Lung microvascular endothelial cell (primary cell): ENCODE measurements around the gene BORCS8. TPM values are rescaled to one million over a fixed set of nuclear protein-coding genes. Genes with fewer than 3 reads are reported as not detected.
A peak's percentile ranks its signal among the peaks of the same experiment; 100 is the strongest.
"Not testable (repeated sequence)": the region's sequence is repeated elsewhere in the genome, so short reads cannot be mapped to it uniquely, and the experiment has no call there.

Experiments used
- DNase-seq, 2 donors: peaks; one replicate each; pipeline versions ENCODE4 v3.0.0 to v3.0.0-alpha.2; 2010; ENCODE audit warnings: low read depth in 2 of 2
- total RNA-seq: library from RNA; depleted of rRNA; stranded (reverse); fragments of >200 nt; gene quantifications from 2 replicates; pipeline ENCODE4 v1.2.1, GENCODE V29; 2014

BORCS8 gene
- total RNA-seq, 1 donor from 2014 or later, result 18.5 TPM

DNA sequence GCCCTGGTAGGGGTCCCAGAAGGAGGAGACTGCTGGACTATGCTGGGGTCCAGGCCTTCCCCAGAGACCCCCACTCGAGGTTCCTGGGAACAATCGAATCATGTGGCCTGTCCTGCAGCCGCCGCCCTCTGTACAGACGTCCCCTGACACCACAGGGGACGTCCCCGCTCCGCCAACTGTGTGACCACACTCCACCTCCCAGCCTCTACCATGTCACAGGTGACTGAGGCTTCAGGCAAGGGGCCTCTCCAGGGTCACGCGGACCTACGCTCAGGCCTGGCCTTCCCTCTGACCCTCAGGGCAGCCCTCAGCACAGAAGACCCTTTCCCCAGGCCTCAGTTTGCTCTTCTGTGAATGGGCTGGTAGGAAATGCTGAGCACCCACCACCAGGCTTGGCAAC is 40.5 kb downstream of the BORCS8 start:
- DNase-seq, result no peak

DNA sequence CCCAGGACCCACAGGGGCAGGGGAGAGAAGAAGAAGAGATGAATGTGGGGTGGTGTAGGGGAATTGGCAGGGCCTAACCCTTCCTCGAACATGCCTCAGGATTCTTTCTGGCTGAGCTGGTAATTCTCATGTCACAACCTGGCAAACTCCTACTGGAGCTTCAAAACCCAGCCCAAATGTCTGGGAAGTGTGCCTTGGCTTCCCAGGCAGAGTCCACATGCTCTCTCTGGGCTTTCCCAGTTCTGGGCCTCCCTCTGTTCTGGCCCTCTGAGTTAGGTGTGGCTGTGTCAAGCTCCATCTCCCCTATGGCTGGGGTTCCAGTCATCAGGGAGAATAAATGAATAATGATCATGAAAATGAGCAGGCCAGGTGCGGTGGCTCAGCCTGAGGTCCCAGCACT is 42.5 kb downstream of the BORCS8 start:
- no peak for DNase-seq

DNA sequence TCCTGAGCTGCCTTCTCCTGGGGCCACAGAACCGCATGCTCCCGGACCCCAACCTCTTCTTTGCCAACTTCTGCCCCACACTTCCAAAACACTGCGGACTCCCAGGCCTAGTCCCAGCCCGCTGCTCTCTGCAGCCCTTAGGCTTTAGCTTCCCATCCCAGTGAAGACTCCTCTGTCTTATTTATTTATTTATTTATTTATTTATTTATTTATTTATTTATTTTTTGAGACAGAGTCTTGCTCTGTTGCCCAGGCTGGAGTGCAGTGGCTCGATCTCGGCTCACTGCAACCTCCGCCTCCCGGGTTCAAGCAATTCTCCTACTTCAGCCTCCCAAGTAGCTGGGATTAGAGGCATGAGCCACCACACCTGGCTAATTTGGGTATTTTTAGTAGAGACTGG is 43.4 kb downstream of the BORCS8 start:
- DNase-seq, result not testable (repeated sequence)

DNA sequence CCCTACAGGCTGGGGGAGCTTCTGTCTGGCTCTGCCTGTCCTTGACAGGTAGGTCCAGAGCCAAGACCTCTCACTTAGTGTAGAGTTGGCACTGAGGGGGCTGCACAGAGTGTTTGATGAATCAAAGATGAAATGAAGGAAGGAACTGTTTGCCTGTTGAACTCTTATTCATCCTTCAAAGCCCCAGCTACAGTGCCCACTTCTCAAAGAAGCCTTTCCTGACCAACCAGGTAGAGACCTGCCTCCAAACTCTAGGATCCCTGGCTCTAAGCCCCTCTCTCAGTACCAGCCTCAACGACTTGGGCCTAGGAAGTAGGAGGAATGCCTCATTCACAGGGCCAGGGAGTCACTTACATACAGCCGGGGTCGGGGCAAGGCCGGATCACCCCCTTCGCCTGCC is 44.6 kb downstream of the BORCS8 start:
- DNase-seq, result no peak

DNA sequence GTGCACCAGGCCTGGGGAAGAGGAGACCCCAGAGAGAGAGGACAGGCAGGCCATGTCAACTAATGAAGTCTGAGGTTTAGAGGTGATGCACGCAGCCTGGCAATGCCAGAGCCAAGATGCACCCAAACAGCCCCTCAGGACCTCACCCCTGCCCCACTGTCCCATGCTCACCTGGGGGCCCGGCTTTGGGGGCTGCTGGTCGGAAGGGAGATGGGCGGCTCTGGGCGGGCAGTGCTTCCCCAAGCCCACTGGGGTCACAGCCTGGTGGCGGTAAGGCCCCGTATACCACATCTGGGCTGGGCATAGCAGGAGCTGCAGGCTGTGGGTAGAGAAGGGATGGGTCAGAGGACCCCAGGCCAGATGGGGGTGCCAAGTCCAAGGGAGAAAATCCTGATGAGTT is 45.1 kb downstream of the BORCS8 start:
- no peak for DNase-seq

DNA sequence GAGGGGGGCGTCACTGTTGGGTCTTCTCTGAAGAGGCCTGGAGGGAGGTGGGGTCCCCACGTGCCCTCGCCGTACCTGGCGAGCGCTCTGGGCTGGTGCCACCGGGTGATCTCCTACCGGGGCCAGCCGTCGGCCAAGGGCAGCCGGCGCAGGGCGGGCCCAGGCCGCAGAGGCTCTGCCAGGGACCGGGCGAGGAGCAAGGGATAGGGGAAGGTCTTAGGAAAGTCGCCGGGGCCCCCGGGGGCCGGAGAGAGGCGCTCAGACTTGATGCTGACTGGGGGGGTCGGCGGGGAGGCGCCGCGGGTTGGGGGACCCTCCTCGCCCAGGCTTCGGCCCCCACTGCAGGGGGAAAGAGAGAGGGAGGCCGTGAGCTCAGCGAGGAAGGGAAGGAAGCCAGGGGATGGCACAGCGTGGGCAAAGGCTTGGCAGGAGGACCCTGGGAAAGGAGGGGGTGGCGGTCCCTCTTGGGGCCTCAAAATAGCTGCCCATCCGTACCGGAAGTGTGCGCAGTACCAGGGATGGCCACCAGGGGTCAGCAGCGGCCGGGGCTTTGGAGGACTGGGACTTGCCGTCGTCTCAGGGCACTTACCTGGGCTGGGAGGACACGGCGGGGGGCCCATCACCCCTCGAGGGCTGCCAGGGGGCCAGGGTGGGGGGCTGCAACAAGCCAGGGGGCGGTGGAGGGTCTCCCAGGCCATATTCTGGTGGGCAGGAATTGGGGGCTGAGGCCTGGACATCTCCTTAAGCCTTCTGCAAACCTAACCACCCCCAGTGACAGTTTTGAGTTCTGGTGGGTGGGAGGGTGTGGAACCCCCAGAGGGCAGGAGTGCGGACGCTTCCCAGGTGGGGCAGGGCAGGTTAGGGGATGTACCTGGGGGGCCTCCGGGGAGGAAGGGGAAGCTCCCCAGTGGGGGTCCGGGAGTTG is 46.0 kb downstream of the BORCS8 start:
- peak; percentile 50 to 63 for DNase-seq

DNA sequence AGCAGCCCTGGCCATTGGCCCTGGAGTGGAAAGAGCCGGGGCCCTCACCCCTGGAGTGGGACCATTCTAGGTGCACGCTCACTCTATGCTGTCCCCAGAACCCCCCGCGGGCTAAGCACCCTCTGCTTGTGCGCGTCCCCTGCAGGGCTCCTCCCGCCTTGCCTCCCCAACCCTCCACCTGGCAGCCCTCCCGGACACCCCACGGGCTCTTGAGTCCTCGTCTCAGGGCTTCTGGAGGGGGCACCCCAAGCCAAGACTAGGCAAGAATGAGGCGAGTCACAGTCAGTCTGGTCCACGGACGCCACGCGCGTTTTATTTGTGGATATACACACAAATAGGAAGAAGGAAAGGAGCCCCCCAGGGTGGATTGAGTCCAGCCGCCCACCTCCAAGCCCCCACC is 46.7 kb downstream of the BORCS8 start:
- DNase-seq, result no peak

DNA sequence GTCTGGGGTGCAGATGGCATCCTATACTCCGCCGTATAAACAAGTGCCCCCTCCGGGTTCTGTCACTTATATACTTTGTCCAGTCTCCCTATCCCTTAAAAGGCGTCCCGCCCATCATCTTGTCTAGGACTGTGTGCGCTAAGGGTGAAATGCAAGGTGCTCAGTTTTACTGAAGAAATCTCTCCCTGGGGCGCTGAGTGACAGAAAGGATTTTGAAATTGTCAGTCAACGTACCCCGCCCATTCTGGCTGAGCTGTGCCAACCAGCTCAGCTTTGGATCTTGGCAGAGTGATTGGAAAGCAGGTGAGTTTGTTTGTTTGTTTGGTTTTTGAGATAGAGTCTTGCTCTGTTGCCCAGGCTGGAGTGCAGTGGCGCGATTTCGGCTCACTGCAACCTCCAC is 49.6 kb downstream of the BORCS8 start:
- DNase-seq, result no peak

DNA sequence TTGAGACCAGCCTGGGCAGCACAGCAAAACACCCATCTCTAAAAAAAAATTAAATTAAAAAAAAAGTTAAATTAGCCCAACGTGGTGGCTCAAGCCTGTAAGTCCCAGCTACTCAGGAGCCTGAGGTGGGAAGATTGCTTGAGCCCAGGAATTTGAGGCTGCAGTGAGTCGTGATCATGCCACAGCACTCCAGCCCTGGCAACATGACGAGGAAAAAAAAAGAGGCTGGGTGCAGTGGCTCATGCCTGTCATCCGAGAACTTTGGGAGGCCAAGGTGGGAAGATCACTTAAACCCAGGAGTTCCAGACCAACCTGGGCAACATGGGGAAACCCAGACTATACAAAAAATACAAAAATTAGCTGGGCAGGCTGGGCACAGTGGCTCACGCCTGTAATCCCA is 51.5 kb downstream of the BORCS8 start:
- DNase-seq, result no peak

DNA sequence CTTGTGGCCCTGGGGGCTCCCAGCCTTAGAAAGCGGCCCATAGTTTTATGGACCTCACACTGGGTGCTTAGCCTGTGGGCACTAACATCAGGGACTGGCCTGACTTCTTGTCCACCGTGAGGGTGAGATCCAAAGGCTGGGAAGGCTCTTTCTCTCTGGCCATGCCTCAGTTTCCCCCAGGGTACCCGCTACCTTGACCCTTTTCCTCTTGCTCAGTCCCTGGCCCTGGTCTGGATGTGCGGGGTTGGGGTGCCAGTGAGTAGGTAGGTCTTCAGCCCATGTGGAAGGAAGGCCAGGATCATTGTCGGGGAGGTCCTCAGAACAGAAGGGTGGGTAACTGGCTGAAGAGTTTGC is 52.1 kb downstream of the BORCS8 start:
- DNase-seq, result no peak

DNA sequence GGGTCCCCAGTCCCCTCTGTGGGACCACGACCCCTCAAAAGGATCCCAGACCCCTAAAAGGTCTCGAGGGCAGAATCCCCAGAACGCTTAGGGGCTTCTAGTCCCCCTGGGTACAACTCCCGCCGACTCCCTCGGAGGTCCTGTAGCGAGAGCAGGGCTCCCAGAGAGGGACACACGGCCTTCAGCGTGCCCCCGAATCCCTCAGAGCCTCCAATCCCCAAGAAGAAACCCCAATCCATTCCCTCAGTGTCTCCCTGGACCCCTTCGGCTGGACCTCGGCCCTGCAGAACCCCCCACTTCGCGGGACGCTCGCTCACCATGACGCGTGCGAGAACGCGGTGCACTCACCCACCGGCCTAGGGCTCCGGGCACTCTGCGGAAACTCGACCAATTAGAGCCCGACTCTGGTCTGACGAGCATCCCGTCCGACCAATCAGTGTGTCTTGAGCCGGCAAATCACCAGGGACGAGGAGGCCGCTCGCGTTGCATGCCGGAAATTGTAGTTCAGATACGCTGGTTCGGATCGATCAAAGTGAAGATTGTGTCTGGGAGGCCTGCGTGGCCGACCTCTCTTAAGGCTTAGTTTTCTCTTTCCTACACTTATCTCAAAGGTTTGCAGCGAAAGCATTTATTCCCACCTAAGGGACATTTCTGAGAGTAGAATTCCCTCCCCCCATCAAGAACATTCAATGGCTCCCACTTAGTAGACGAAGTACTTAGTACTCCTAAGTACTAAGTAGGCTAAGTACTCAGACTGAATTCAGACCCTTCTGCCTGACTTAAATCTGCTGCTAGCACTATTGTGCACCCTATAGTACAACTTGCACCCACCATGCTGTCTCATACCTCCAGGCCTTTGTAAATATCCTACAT is 53.6 kb downstream of the BORCS8 start, which contains the start of gene TMEM161A:
Gene TMEM161A (minus strand): TSS at position 370 of the 873 bp plus-strand sequence. CDS start 50 bp downstream, at position 320.
- DNase-seq, result peak; percentile 99

DNA sequence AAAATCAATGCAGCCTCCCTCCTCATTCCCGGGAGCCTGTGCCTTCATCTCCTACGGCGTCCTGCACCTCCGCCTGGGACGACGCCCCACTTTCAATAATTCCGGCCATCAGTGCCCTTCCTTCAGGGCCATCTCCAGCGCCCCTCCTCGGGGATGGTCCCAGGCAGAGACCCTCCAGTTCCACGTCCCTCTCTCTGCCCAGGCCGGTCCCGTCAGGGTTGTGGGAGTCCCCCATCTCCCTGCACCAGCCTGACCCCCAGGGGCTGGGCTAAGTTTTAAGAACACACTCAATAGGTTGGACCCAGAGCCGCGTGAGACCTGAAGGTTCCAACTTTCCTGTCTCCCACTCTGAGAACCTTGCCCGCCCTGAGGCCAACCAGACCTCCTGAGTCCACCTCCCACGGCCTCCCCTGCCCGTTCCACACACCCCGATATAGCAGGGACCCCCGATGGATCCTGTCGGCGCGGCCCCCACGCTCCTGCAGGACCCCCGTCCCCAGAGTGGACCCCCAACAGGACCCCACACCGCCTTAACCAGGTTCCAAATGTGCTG is 54.3 kb downstream of the BORCS8 start:
- DNase-seq, result no peak

DNA sequence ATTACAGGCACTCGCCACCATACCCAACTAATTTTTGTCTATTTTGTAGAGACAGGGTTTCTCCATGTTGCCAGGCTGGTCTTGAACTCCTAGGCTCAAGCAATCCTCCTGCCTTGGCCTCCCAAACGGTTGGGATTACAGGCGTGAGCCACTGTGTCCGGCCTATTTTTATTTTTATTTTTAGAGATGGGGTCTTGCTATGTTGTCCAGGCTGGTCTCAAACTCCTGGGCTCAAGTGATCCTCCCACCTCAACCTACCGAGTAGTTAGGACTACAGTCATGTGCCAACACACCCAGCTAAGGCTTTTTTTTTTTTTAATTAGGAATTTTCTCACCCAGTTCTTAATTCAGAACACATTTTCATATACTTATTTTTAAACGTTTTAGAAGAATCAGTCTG is 56.2 kb downstream of the BORCS8 start:
- not testable (repeated sequence) for DNase-seq

DNA sequence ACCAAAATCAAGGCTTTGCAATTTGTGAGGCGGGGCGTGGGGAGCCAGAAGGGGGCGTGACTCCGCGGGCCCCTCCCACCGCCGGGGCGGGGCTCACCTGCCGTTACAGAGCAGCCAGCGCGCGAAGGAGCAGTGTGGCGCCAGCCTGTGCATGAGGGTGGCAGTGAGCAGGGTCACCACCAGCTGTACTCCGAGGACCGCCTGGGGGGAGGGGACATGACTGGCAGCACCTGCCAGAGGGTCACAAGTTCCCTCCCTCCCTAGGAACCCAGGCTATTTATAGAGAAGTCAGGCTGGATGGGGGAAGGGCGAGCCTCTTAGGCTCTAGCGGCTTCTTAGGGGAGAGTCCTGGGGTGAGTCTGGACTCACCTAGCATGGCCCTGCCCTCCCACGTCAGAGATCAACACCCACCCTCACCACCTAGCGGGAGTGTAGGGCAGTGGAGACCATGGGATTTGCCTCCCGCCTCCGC is 57.2 kb downstream of the BORCS8 start:
- no peak for DNase-seq

DNA sequence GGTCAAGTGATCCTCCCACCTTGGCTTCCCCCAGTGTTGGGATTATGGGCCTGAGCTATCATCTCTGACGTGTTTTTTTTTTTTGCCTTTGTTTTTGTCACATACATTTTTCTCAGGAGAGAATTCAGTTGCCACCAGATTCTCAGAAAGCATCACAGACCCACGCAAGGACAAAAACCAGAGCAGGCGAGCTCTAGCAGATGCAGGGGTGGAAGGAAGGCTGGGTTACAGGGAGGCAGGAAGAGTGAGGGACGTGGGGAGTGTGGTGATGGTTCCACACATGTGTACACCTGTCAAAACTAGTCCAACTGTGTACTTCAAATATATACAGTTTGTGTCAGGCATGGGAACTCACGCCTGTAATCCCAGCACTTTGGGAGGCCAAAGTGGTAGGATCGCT is 58.0 kb downstream of the BORCS8 start:
- no peak for DNase-seq

DNA sequence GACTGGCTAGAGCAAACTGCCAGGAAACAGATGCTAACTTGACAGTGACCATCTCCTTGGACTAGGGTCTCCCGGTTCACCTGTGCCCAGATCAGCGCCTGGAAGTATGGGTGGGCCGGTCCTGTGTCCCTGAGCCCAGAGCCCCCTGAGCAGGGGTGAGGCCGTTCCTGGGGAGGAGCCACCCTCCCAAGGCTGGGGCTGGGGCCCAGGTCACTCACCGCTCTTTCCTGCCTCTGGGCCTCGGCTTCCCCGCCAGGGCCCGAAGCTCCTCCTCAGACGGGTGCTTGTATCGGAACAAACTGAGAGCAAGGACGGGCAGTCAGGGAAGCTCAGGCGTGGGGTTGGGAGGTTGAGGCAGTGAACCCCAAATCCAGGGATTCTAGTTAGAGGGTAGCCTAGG is 59.0 kb downstream of the BORCS8 start:
- no peak for DNase-seq

DNA sequence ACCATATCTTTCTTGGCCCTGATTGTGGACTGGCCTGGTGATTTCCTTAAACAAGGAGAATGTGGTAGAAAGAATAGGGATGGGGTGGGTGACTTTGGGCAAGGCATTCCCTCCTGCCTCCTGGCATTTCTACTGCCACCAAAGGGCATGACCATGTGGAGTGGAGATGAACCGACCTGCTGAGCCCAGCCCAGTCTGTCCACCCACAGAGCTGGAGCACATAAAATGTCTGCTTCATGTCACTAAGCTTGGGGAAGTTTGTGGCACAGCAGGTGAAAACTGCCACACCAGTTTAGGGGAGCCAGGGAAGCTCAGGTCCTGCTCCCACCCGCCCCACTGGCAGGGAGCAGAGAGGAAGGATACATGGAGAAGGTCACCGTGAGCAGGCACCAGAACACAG is 60.0 kb downstream of the BORCS8 start:
- no peak for DNase-seq

Other genes starting within 250 kb of the BORCS8 start
- 8.1 and 14.7 TPM in 2 replicates for gene SUGP2, start 158.6 kb downstream of the BORCS8 start, total RNA-seq
- 32.3 and 49.8 TPM in 2 replicates for gene ARMC6, start 158.5 kb downstream of the BORCS8 start, total RNA-seq
- gene SLC25A42, start 128.2 kb downstream of the BORCS8 start, total RNA-seq, result 2.8 and 3.0 TPM in 2 replicates
- gene TMEM161A, start 53.7 kb downstream of the BORCS8 start, total RNA-seq, result 11.3 and 14.7 TPM in 2 replicates
- under 0.01 and 0.20 TPM in 2 replicates for gene MEF2B, start 21.9 kb downstream of the BORCS8 start, total RNA-seq
- gene RFXANK, start 106 bp upstream of the BORCS8 start, total RNA-seq, result 67.5 and 69.5 TPM in 2 replicates
- 5.2 and 8.5 TPM in 2 replicates for gene NR2C2AP, start 11.3 kb upstream of the BORCS8 start, total RNA-seq
- gene NCAN, start 19.8 kb upstream of the BORCS8 start, total RNA-seq, result not detected in 2 replicates
- gene TM6SF2, start 81.1 kb upstream of the BORCS8 start, total RNA-seq, result not detected in 2 replicates
- 16.1 and 22.6 TPM in 2 replicates for gene SUGP1, start 128.4 kb upstream of the BORCS8 start, total RNA-seq
- 18.1 and 22.6 TPM in 2 replicates for gene MAU2, start 128.7 kb upstream of the BORCS8 start, total RNA-seq
- gene GATAD2A, start 213.5 kb upstream of the BORCS8 start, total RNA-seq, result 27.0 and 37.5 TPM in 2 replicates